ENCODE data around the gene GLIPR1L2.

Gene GLIPR1L2

DNA sequence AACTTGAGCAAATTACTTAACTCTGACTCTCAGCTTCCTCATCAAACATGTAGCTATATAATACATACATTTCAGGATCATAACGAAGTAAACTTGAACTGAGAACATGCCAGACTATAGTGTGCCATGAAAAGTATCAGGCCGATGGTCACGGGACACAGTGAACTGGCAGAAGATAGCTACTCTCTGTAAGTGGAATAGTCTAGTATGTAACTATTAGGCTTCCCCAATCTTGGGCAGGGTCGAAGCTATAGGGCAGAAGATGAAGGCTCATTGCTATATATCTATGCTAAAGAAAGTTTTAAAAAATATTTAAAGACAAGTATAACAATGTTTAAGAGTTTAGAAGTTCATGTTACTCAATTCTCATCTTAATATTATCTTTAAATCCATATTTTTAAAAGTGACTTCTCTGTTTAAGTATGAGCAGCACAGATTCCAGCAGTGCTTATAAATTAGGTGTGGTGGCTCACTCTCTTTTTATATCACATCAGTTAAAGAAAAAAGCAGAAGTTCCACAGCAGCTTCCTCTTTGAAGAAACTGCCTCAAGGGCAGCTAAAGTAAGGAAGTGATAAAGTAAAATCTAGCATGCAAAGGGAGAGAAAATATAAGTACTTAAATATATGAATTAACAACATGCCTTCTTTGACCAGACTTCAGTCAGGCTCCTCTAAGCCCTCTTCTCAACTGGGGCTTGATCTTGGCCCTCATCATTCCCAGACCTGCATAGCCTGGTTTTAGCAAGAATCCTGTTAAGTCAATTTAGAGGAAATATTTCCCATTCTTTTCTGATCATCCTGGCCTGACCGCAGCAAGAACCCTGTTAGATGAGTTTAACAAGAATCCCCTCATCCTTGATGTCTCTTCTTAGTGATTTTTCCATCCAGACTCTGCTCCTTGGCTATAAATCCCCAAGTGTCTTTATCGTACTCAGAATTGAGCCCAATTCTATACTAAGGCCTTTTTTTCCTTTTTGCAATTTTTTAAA lies 81.3 kb downstream of the GLIPR1L2 start:
- no peak overlapping the region for H3K27ac ChIP-seq
- DNase-seq (ENCODE audit: low read depth, low spot score), result no peak

DNA sequence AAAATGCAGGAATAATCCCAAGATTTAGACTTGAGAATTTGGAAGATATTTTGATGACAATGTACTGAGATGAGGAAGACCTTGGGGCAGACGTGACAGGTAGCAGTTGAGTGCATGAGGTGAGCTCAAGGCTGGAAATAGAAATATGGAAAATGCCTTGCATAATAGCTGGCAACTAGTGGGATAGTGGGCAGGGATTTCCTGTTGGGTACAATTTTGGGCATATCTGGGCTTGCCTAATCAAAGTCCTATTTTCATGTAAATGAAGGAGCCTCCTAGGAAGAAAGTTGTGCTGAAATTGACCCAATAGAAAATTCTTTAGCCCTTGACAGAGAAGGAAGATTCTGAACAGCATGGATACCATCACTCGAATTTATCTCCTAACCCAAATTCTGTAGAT lies 83.2 kb downstream of the GLIPR1L2 start:
- no peak for DNase-seq (ENCODE audit: low read depth, low spot score)
- H3K27ac ChIP-seq, result no peak overlapping the region

GRCh38 chr12:75476071-75476470 lies 85.2 kb downstream of the GLIPR1L2 start:
- no peak overlapping the region for H3K27ac ChIP-seq
- no peak for DNase-seq (ENCODE audit: low read depth, low spot score)

DNA sequence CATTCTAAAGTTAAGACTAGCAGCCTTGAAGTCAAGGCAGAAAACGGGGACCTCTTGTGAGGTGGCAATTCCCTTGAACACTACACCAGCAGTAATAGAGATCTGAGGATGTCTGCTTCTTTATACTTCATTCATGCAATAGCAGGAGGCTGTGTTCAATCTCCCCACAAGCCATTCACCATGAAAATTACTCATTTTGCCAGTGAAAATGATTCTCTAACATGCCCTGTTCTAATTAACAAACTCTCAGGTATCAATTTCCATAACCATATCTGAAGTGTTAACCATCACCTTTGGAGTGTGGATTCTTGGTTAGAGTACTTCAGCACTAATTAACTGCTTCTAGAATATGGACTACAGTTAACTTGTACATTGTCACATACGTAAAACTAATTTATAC lies 86.2 kb downstream of the GLIPR1L2 start:
- no peak overlapping the region for H3K27ac ChIP-seq
- DNase-seq (ENCODE audit: low read depth, low spot score), result no peak

- H3K27ac ChIP-seq, result no peak overlapping the region
- no peak for DNase-seq (ENCODE audit: low read depth, low spot score)
Measured at GRCh38 chr12:75478116-75478794, 87.4 kb downstream of the GLIPR1L2 start.

DNA sequence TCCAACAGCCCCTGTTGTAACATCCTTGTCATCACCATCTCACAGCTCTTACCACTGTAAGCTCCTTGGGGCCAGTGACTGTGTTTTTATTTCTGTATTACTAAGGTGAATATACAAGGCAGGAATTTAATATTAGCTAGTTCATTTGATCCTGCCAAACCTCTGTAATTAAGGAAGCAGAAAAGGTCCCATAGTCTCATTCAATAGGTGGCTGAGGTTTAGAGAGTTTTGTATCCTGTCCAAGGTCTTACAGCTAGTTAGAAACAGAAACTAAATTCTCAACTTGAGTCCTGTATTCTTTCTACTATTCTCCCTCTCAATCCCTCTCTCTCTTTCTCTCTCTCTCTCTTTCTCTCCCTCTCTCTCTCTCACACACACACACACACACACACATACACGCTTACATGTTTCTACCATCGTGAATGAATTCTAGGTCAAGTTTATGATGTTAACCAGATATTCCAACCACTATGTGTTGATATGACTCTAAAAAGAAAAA lies 89.1 kb downstream of the GLIPR1L2 start:
- H3K27ac ChIP-seq, result peak overlapping the region; percentile 79
- no peak for DNase-seq (ENCODE audit: low read depth, low spot score)

DNA sequence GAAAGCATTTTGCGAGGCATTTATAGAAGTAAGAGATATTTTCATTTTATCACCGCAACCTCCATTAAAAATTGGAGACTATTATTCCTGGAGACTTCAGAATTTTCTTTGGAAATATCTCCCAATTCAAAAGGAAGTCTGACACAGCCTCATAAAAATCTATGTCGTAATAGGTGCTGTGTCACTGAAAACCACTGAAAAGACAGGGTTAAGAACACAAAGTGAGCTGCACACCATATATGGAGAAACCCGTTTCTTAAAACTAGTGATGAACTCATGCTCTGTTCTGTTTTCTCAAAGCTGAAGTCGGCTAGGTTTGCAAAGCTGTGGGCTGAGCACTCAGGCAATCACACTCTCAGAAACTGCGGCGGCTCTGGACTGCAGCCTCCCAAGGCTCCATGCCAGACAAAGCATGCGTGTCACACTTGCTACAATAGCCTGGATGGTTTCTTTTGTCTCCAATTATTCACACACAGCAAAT lies 89.6 kb downstream of the GLIPR1L2 start, which contains the start of gene GLIPR1:
Gene GLIPR1 (plus strand): TSS at position 287 of the 481 bp plus-strand sequence. CDS start 126 bp downstream, at position 413.
- peak; percentile 83 for DNase-seq (ENCODE audit: low read depth, low spot score)
- H3K27ac ChIP-seq, result peak within 1 kb of the TSS; percentile 79

DNA sequence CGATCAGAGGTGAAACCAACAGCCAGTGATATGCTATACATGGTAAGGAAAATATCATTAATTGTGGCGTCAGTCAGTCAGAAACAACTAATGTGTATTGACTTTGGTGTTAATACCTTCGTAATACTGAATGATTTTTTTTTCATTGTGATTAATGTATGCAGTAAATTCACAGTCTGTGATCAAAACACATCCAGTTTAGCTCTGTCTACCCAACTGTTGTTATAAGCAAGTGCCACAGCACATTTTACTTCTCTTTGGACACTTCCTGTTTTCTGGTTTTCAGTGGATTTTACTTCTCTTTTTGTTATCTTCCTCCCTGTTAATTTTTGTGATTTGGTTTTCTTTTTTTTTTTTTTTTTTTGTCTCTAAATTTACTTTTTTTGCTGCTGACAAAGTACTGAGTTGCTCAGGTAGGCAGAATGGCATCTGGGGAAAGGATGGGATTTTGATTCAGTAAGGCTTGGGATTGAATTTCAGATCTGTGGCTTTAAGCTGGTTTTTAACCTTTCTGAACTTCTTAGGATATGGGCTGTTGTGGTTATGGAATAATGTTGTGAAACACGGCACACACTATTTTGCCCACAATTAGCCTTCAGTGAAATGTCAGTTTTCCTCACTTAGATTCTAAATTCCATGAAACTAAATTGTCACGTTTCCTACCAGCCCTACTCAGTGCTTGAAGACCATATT lies 90.3 kb downstream of the GLIPR1L2 start:
- DNase-seq (ENCODE audit: low read depth, low spot score), result no peak
- peak overlapping the region; percentile 79 for H3K27ac ChIP-seq

DNA sequence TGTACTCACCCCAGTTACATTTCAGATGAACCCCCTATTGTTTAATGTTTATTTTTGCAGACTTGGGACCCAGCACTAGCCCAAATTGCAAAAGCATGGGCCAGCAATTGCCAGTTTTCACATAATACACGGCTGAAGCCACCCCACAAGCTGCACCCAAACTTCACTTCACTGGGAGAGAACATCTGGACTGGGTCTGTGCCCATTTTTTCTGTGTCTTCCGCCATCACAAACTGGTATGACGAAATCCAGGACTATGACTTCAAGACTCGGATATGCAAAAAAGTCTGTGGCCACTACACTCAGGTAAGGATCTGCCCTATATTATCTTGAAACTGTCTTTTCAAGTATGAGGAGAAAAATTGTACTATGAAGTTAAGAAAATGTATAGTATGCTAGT lies 90.9 kb downstream of the GLIPR1L2 start:
- H3K27ac ChIP-seq, result peak overlapping the region; percentile 79
- DNase-seq (ENCODE audit: low read depth, low spot score), result no peak
